SW 1271 (cell line): ENCODE measurements around the gene ZNF682.
"Not testable (repeated sequence)": the region's sequence is repeated elsewhere in the genome, so short reads cannot be mapped to it uniquely, and the experiment has no call there.

Experiments used
- DNase-seq, 2 experiments: peaks; one replicate each; lab custom pipeline; 2025; lab: John Stamatoyannopoulos, UW

ZNF682 gene

GRCh38 chr19:20039203-20039723, at the start of gene ZNF682:
TSS of gene ZNF682 (minus strand) at chr19:20039505. CDS start at chr19:20039345, 160 bp downstream.
- peak; percentile 41 to 74 for DNase-seq

GRCh38 chr19:20082876-20083275, 43.6 kb upstream of the ZNF682 start:
- not testable (repeated sequence) for DNase-seq

GRCh38 chr19:20082232-20082833, 43.0 kb upstream of the ZNF682 start:
- DNase-seq = not testable (repeated sequence)

GRCh38 chr19:20080656-20081055, 41.4 kb upstream of the ZNF682 start:
- no peak for DNase-seq

- DNase-seq = no peak
These were observed 40.2 kb upstream of the ZNF682 start for GRCh38 chr19:20079476-20079875.

- no peak for DNase-seq
These were observed 39.3 kb upstream of the ZNF682 start for GRCh38 chr19:20078581-20079031.

GRCh38 chr19:20077791-20078463, 38.6 kb upstream of the ZNF682 start, which contains the start of gene ZNF90:
TSS of gene ZNF90 (plus strand) at chr19:20078000. CDS start at chr19:20078133, 133 bp downstream.
- no peak for DNase-seq

- DNase-seq = no peak
These were observed 33.6 kb upstream of the ZNF682 start for GRCh38 chr19:20072936-20073335.

GRCh38 chr19:20070691-20071090, 31.4 kb upstream of the ZNF682 start:
- no peak for DNase-seq

GRCh38 chr19:20068559-20068958, 29.3 kb upstream of the ZNF682 start:
- not testable (repeated sequence) for DNase-seq

- DNase-seq = no peak
These were observed 28.6 kb upstream of the ZNF682 start for GRCh38 chr19:20067943-20068342.

- no peak for DNase-seq
These were observed 27.6 kb upstream of the ZNF682 start for GRCh38 chr19:20066861-20067260.

GRCh38 chr19:20060282-20060681, 21.0 kb upstream of the ZNF682 start:
- no peak for DNase-seq

GRCh38 chr19:20058738-20059137, 19.4 kb upstream of the ZNF682 start:
- DNase-seq = not testable (repeated sequence)

- DNase-seq = peak; percentile 88 to 98
These were observed 12.8 kb upstream of the ZNF682 start for GRCh38 chr19:20051841-20052768.

- DNase-seq = not testable (repeated sequence)
These were observed 6.4 kb upstream of the ZNF682 start for GRCh38 chr19:20045742-20046141.

- no peak for DNase-seq
These were observed 5.4 kb upstream of the ZNF682 start for GRCh38 chr19:20044663-20045062.

- no peak for DNase-seq
These were observed 725 bp downstream of the ZNF682 start for GRCh38 chr19:20038358-20039202.

GRCh38 chr19:20035935-20036334, 3.4 kb downstream of the ZNF682 start:
- no peak for DNase-seq

- no peak for DNase-seq
These were observed 10.7 kb downstream of the ZNF682 start for GRCh38 chr19:20028611-20029010.

- DNase-seq = no peak
These were observed 33.6 kb downstream of the ZNF682 start for GRCh38 chr19:20005741-20006140.
